H9 (cell line): ENCODE data around the gene NR1H2. TPM values are rescaled to one million over a fixed set of nuclear protein-coding genes. Genes with fewer than 3 reads are reported as not detected.
A peak's percentile ranks its signal among the peaks of the same experiment; 100 is the strongest.

Experiments used
- DNase-seq: peaks from one replicate; pipeline ENCODE4 v3.0.0-alpha.2; 2017
- H2AFZ ChIP-seq: one replicate; pipeline ENCODE4 v1.6.1; 2013; ENCODE audit warnings: mild to moderate bottlenecking, low read length, control low read depth, moderate library complexity
- H2AK5ac ChIP-seq: 2 replicates; pipeline ENCODE4 v1.6.1; 2013; ENCODE audit warnings: low read length, control low read depth, mixed read lengths; ENCODE audit not compliant: insufficient read length
- H2BK120ac ChIP-seq: one replicate; pipeline ENCODE4 v1.6.1; 2013; ENCODE audit warnings: low read depth, mild to moderate bottlenecking, low read length, control low read depth, inconsistent platforms; ENCODE audit not compliant: poor library complexity, severe bottlenecking
- H2BK12ac ChIP-seq: 2 replicates; pipeline ENCODE4 v1.6.1; 2013; ENCODE audit warnings: low read length, control low read depth, mixed read lengths, low read depth; ENCODE audit not compliant: insufficient read length
- H2BK15ac ChIP-seq: 2 replicates; pipeline ENCODE4 v1.6.1; 2013; ENCODE audit warnings: low read depth, low read length, control low read depth
- H2BK20ac ChIP-seq: one replicate; pipeline ENCODE4 v1.6.1; 2013; ENCODE audit warnings: low read depth, mild to moderate bottlenecking, low read length, control low read depth, inconsistent platforms; ENCODE audit not compliant: poor library complexity, severe bottlenecking
- H2BK5ac ChIP-seq: 2 replicates; pipeline ENCODE4 v1.6.1; 2013; ENCODE audit warnings: low read length, control low read depth, mixed read lengths; ENCODE audit not compliant: insufficient read length
- H3K14ac ChIP-seq: 2 replicates; pipeline ENCODE4 v1.6.1; 2013; ENCODE audit warnings: low read length, control low read depth; ENCODE audit not compliant: insufficient read depth
- H3K18ac ChIP-seq: 2 replicates; pipeline ENCODE4 v1.6.1; 2013; ENCODE audit warnings: low read depth, mild to moderate bottlenecking, mixed read lengths, low read length, control low read depth; ENCODE audit not compliant: insufficient read length
- H3K23ac ChIP-seq: 2 replicates; pipeline ENCODE4 v1.6.1; 2013; ENCODE audit warnings: low read length, control low read depth, mixed read lengths, low read depth; ENCODE audit not compliant: insufficient read length
- H3K23me2 ChIP-seq: 2 replicates; pipeline ENCODE4 v1.6.1; 2013; ENCODE audit warnings: low read depth, mild to moderate bottlenecking, mixed read lengths, low read length, control low read depth; ENCODE audit not compliant: insufficient read length, poor library complexity, severe bottlenecking
- H3K27ac ChIP-seq: 2 replicates; pipeline ENCODE4 v1.5.1; 2013; ENCODE audit warnings: low read length, control low read depth, mixed read lengths, low read depth; ENCODE audit not compliant: insufficient read length
- H3K27me3 ChIP-seq: 2 replicates; pipeline ENCODE4 v1.6.1; 2013; ENCODE audit warnings: low read length, control low read depth, inconsistent platforms; ENCODE audit not compliant: insufficient read depth
- H3K4ac ChIP-seq: 2 replicates; pipeline ENCODE4 v1.6.1; 2013; ENCODE audit warnings: low read depth, mild to moderate bottlenecking, control low read depth, inconsistent platforms, low read length, moderate library complexity
- H3K4me1 ChIP-seq: 2 replicates; pipeline ENCODE4 v1.6.1; 2013; ENCODE audit warnings: low read length, control low read depth, inconsistent platforms; ENCODE audit not compliant: insufficient read depth
- H3K4me2 ChIP-seq: 2 replicates; pipeline ENCODE4 v1.6.1; 2013; ENCODE audit warnings: low read length, control low read depth, mixed read lengths; ENCODE audit not compliant: insufficient read length, insufficient read depth
- H3K56ac ChIP-seq: 2 replicates; pipeline ENCODE4 v1.6.1; 2013; ENCODE audit warnings: low read depth, mild to moderate bottlenecking, mixed read lengths, low read length, control low read depth; ENCODE audit not compliant: insufficient read length
- H3K79me1 ChIP-seq: 2 replicates; pipeline ENCODE4 v1.6.1; 2013; ENCODE audit warnings: low read depth, mild to moderate bottlenecking, moderate library complexity, low read length, control low read depth, inconsistent platforms; ENCODE audit not compliant: insufficient read depth, poor library complexity, severe bottlenecking
- H3K79me2 ChIP-seq: 2 replicates; pipeline ENCODE4 v1.6.1; 2013; ENCODE audit warnings: low read length, control low read depth, inconsistent platforms; ENCODE audit not compliant: insufficient read depth
- H3K9ac ChIP-seq: 2 replicates; pipeline ENCODE4 v1.6.1; 2013; ENCODE audit warnings: low read length, control low read depth, mixed read lengths; ENCODE audit not compliant: insufficient read length; ENCODE audit errors: extremely low read depth
- H3K9me3 ChIP-seq: one replicate; pipeline ENCODE4 v1.6.1; 2013; ENCODE audit warnings: low read depth, low read length, inconsistent platforms; ENCODE audit not compliant: control insufficient read depth
- H3T11ph ChIP-seq: one replicate; pipeline ENCODE4 v1.6.1; 2013; ENCODE audit warnings: mild to moderate bottlenecking, low read length, control low read depth, inconsistent platforms
- H4K20me1 ChIP-seq: one replicate; pipeline ENCODE4 v1.6.1; 2013; ENCODE audit not compliant: control insufficient read depth, insufficient read length, insufficient read depth
- H4K5ac ChIP-seq: 2 replicates; pipeline ENCODE4 v1.6.1; 2013; ENCODE audit warnings: low read depth, mild to moderate bottlenecking, mixed read lengths, low read length, control low read depth; ENCODE audit not compliant: insufficient read length
- H4K8ac ChIP-seq: replicated peaks from 2 replicates; pipeline ENCODE4 v1.6.1; 2013; ENCODE audit warnings: low read length, control low read depth, mixed read lengths, low read depth; ENCODE audit not compliant: insufficient read length
- H4K91ac ChIP-seq: 2 replicates; pipeline ENCODE4 v1.6.1; 2013; ENCODE audit warnings: low read depth, mild to moderate bottlenecking, moderate library complexity, mixed read lengths, low read length, control low read depth; ENCODE audit not compliant: insufficient read length
- H3K27ac Mint-ChIP-seq, 3 experiments: 2 replicates in 2 of 3; 3 replicates in 1 of 3; pipeline ENCODE4 v1.8.0; 2020 to 2021; ENCODE audit warnings: mixed read lengths in 3 of 3, mild to moderate bottlenecking in 1 of 3, moderate library complexity in 1 of 3
- H3K27me3 Mint-ChIP-seq: 2 replicates; pipeline ENCODE4 v1.8.0; 2021; ENCODE audit warnings: low read depth, mild to moderate bottlenecking, moderate library complexity, mixed read lengths
- H3K36me3 Mint-ChIP-seq, 3 experiments: 2 replicates in 2 of 3; 3 replicates in 1 of 3; pipeline ENCODE4 v1.8.0; 2020 to 2021; ENCODE audit warnings: low read depth in 3 of 3, mixed read lengths in 3 of 3; ENCODE audit not compliant: insufficient read depth in 1 of 3
- H3K4me1 Mint-ChIP-seq, 2 experiments: 2 replicates each; pipeline ENCODE4 v1.8.0; 2020; ENCODE audit warnings: mixed read lengths in 2 of 2
- H3K4me3 Mint-ChIP-seq, 2 experiments: 2 replicates in 1 of 2; 3 replicates in 1 of 2; pipeline ENCODE4 v1.8.0; 2020 to 2021; ENCODE audit warnings: mild to moderate bottlenecking in 2 of 2, mixed read lengths in 2 of 2, moderate library complexity in 1 of 2
- H3K9me3 Mint-ChIP-seq, 2 experiments: 2 replicates in 1 of 2; 3 replicates in 1 of 2; pipeline ENCODE4 v1.8.0; 2020; ENCODE audit warnings: mild to moderate bottlenecking in 2 of 2, mixed read lengths in 2 of 2, moderate library complexity in 1 of 2
- CTCF ChIP-seq: fragments of 200-600 bp; sonication (generic); conservative IDR thresholded peaks from 3 replicates; pipeline ENCODE4 v1.8.0; 2021; ENCODE audit warnings: antibody characterized with exemption, mild to moderate bottlenecking
- WGBS: extraction: QIAGEN DNeasy Blood & Tissue Kit; methylation state at CpG from one replicate; pipeline ENCODE4 v1.1.7; 2013; ENCODE audit warnings: missing lambda C conversion rate, low lambda C conversion rate, mixed read lengths; ENCODE audit not compliant: insufficient read length; ENCODE audit errors: extremely low coverage; 5-methylcytosine and 5-hydroxymethylcytosine counted together
- total RNA-seq: library from RNA; stranded (reverse); gene quantifications from 2 replicates; pipeline ENCODE4 v1.2.1, GENCODE V29; 2021

Gene NR1H2
- total RNA-seq, 1 experiment from 2014 or later = 33.2 TPM

- Mint-ChIP-seq H3K27me3 (peaks cover 9% of the 10 kb centered on the region), H3K9me3 (peaks cover 0 to 3% of the 10 kb centered on the region in 2 experiments; a peak in 1 of 5 replicates), H3K4me1 (peaks cover 24 to 29% of the 10 kb centered on the region in 2 experiments), H3K4me3 (peak overlapping the region; percentile 77 to 90), H3K27ac (peak overlapping the region in 2 of 3 experiments; percentile 10 to 76; a peak in 4 of 7 replicates), H3K36me3 (peaks cover 5 to 28% (median 7%) of the 10 kb centered on the region in 3 experiments; a peak in 5 of 7 replicates)
- no peak overlapping the region for H4K91ac ChIP-seq
- H2BK5ac ChIP-seq = no peak overlapping the region
- no peaks in the 10 kb centered on the region for H3K27me3 ChIP-seq
- H3K27ac ChIP-seq = no peak overlapping the region
- no peaks in the 10 kb centered on the region for H4K20me1 ChIP-seq
- H3K23me2 ChIP-seq = peaks cover 15% of the 10 kb centered on the region
- peak overlapping the region; percentile 93 for H3K4me2 ChIP-seq
- H3K14ac ChIP-seq = peak overlapping the region; percentile 64; the same call in 1 of the 2 replicates
- no peak overlapping the region for H3K56ac ChIP-seq
- DNase-seq = no peak
- H3K79me2 ChIP-seq = peaks cover 3% of the 10 kb centered on the region; the same call in 1 of the 2 replicates
- H2AFZ ChIP-seq = no peak overlapping the region
- H4K5ac ChIP-seq = no peak overlapping the region
- H2AK5ac ChIP-seq = no peak overlapping the region
- H2BK15ac ChIP-seq = no peak overlapping the region
- H3T11ph ChIP-seq = no peak overlapping the region
- no peak overlapping the region for H3K9ac ChIP-seq
- no peak overlapping the region for H3K18ac ChIP-seq
- no peak overlapping the region for H3K23ac ChIP-seq
- no peak for TF ChIP-seq CTCF
- H2BK20ac ChIP-seq = no peak overlapping the region
- H4K8ac ChIP-seq = no peak overlapping the region
- no peak overlapping the region for H3K4ac ChIP-seq
- no peak overlapping the region for H2BK120ac ChIP-seq
- no CpG with 5 or more reads among the region's 14 CpGs for WGBS
- no peaks in the 10 kb centered on the region for H3K9me3 ChIP-seq
- no peaks in the 10 kb centered on the region for H3K79me1 ChIP-seq
- H2BK12ac ChIP-seq = no peak overlapping the region
- H3K4me1 ChIP-seq = no peaks in the 10 kb centered on the region
Measured at GRCh38 chr19:50419022-50419579, 42.8 kb downstream of the NR1H2 start.
